OCI-LY3 (cell line): ENCODE data around the gene PRODH.
"Not testable (repeated sequence)": the region's sequence is repeated elsewhere in the genome, so short reads cannot be mapped to it uniquely, and the experiment has no call there.

Source experiments
- EZH2phosphoT487 ChIP-seq: fragments of 200-600 bp; shearing (Covaris generic); IDR thresholded peaks from 2 replicates; pipeline ENCODE4 v1.6.1; 2018; ENCODE audit warnings: antibody characterized with exemption, mixed run types, low read depth
- TF ChIP-seq, protein P1 (sequence below): fragments of 200-600, 300-600 bp; sonication (generic); IDR thresholded peaks from 2 replicates; pipeline ENCODE4 v1.5.1; 2014; ENCODE audit warnings: antibody characterized with exemption, low read length, low read depth

DNA sequence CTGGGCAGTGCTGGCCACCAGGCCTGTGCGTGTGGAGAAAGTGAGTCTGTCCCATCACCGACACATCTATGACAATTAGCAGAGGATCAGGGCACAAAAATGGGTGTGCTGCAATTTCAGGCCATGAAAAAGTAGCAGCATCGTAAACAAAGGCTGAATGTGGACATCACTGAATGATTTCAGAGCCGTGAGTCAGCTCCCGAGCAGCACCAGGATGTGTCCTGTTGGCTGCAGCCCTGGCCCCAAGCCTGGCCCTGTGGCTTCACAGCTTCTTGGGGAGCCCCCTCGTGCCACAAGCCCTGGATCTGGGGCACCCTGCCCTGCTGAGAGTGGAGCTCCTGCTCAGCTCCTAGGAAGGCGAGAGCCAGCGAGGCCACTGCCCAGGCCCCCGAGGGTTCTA lies 20.5 kb downstream of the PRODH start:
- TF ChIP-seq, protein P1, sequence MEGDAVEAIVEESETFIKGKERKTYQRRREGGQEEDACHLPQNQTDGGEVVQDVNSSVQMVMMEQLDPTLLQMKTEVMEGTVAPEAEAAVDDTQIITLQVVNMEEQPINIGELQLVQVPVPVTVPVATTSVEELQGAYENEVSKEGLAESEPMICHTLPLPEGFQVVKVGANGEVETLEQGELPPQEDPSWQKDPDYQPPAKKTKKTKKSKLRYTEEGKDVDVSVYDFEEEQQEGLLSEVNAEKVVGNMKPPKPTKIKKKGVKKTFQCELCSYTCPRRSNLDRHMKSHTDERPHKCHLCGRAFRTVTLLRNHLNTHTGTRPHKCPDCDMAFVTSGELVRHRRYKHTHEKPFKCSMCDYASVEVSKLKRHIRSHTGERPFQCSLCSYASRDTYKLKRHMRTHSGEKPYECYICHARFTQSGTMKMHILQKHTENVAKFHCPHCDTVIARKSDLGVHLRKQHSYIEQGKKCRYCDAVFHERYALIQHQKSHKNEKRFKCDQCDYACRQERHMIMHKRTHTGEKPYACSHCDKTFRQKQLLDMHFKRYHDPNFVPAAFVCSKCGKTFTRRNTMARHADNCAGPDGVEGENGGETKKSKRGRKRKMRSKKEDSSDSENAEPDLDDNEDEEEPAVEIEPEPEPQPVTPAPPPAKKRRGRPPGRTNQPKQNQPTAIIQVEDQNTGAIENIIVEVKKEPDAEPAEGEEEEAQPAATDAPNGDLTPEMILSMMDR: not testable (repeated sequence)
- TF ChIP-seq EZH2phosphoT487: not testable (repeated sequence)
